ENCODE measurements around the gene TBX15.

GRCh38 chr1:118898712-118899111, 89.4 kb downstream of the TBX15 start:
- TF ChIP-seq CTCF (IDR thresholded peaks at IDR 0.05; ENCODE audit: borderline replicate concordance, extremely low read depth, low read length, poor library complexity, severe bottlenecking) (no peak), EZH2 (IDR thresholded peaks at IDR 0.05; ENCODE audit: borderline replicate concordance, low read depth, low read length, severe bottlenecking) (no peak)

All from DND-41 (cell line).